H54 (cell line): Measurements from ENCODE around the gene MICU1.

Experiments
- DNase-seq: peaks from one replicate; pipeline ENCODE4 v3.0.0; 2011; ENCODE audit warnings: low spot score, mixed read lengths; ENCODE audit not compliant: insufficient read length
- FAIRE-seq: peaks from 3 replicates; lab custom pipeline; 2011; peaks lifted over from hg19 to GRCh38; lab: Jason Lieb, UNC
- POLR2A ChIP-seq: IDR thresholded peaks from 2 replicates; pipeline ENCODE4 v1.6.1; 2011; ENCODE audit warnings: low read depth, mild to moderate bottlenecking, low read length

The MICU1 gene

DNA sequence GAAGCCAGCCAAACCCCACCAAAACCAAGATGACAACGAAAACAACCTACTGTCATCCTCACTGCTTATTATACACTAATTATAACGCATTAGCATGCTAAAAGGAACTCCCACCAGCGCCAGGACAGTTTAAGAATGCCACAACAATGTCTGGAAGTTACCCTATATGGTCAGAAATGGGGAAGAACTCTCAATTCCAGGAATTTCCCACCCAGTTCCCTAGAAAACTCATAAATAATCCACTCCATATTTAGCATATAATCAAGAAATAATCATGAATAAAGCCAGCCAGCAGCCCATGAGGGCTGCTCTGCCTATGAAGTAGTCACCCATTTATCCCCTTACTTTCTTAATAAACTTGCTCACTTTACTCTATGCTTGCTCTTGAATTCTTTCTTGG is 20.8 kb downstream of the MICU1 start:
- FAIRE-seq, result no peak
- no peak for DNase-seq
- no peak for TF ChIP-seq POLR2A

DNA sequence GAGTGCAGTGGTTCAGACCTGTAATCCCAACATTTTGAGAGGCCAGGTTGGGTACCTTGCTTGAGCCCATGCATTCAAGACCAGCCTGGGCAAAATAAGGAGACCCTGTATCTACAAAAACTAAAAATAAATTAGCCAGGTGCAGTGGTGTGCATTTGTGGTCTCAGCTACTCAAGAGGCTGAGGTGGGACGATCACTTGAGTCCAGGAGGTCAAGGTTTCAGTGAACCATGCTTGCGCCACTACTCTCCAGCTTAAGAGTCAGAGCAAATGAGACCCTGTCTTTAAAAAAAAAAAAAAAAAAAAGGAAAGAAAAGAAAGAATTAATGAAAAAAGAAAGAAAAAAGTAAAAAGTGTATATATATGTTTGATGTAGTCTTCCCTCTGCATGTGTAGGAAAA is 24.7 kb downstream of the MICU1 start:
- no peak for FAIRE-seq
- TF ChIP-seq POLR2A, result no peak
- DNase-seq, result no peak

DNA sequence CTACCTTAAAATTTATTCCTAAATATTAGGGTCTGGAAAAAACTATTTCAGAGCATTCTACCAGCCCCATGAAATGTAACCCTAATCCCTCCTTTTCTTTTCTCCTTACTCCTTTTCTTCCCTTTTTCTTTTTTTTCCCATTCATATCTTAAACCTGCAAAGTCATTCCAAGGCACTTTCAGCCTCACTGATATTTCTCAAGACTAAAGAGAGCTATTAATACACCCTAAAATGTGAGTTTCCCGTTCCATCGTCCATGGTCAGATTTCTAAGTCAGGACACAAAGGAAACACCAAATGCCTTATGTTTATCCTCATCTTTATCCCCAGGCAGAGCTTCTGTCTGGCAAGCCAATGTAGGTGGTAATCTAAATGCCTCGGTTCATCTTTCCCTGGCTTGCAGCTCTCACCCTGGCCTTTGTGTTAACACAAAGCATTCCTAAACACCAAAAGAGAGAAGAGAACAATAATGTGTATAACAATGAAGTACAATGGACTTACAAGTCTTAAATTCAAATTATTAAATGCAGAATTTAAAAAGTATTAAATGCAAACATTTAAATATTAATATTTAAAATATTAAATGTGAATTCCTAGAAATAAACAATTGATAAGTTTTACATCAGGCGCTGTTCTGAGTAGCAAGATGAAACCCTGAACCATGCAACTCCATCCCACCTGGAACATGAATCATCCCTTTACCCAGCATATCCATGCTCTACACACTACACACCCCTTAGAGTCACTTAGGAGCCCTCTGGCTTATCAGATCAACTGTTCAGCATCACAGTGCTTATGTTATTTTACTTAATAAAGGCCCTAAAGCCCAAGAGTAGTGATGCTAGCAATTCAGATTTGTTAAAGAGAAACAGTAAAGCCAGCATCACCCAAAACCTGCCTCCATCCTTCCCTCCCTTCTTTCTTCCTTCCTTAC is 26.8 kb downstream of the MICU1 start:
- FAIRE-seq (no peak), DNase-seq (no peak)
- TF ChIP-seq POLR2A, result no peak

DNA sequence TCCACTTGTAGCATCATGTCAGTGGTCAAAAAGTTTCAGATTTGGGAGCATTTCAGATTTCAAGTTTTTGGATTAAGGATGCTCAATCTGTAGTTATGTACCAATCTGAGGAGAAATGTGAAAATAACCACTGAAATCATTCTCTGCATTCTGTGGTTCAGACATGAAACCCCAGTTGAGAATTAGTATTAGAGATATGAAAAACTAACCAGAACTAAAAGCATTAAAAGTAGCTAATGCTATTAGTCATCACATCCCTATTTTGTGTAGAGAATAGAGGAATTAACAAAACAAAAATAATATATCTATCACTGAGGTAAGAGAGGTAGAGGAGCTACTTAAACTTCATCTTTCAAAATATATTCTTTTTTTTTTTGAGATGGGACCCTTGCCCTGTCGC is 28.0 kb downstream of the MICU1 start:
- no peak for TF ChIP-seq POLR2A
- DNase-seq, result no peak
- peak; percentile 48 for FAIRE-seq

DNA sequence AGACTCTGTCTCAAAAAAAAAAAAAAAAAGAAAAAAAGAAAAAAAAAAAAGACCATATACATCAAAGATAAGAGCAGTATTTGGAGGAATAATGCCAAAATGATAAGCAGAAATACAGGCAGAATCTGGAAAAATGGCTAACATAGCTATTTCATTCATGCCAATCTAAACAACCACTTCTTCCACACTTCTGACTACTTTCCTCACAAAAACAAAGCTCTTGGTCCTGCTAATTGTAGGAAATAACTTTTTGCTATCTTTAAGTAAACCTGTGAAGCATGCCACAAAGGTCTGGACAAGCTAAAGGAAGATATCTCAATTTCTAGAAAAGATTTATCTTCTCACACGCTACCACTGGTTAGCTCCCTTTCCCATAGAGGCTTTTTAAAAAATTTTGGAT is 30.4 kb downstream of the MICU1 start:
- no peak for TF ChIP-seq POLR2A
- DNase-seq (no peak), FAIRE-seq (peak; percentile 36)

DNA sequence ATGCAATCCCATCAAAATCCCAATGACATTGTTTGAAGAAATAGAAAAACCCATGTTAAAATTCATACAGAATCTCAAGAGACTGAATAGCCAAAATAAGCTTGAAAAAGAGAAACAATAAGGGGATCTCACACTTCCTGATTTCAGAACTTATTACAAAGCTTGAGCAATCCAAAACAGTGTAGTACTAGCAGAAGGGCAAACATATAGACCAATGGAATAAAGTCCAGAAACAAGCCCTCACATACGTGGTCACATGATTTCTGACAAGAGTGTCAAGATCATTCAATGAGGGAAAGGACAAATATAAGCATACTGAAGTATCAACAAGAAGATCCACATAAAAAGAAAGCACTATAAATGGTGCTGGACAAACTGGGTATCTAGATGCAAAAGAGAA is 31.9 kb downstream of the MICU1 start:
- peak; percentile 38 for FAIRE-seq
- TF ChIP-seq POLR2A, result no peak
- DNase-seq, result no peak

DNA sequence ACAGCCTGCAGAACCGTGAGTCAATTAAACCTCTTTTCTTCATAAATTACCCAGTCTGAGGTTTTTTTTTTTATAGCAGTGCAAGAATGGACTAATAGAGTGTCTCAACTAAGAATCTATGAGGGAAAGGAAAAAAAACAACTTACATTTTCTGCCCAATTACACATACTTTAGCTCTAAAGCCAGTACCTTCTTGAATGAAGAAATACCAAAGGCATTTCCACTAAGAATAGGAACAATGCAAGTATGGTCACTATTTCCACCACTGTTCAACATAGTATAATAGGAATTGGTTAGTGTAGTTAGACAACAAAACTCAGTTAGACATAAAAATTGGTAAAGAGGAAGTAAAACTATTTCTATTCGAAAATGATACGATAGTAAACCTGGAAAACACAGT is 37.6 kb downstream of the MICU1 start:
- DNase-seq (no peak), FAIRE-seq (no peak)
- TF ChIP-seq POLR2A, result no peak

DNA sequence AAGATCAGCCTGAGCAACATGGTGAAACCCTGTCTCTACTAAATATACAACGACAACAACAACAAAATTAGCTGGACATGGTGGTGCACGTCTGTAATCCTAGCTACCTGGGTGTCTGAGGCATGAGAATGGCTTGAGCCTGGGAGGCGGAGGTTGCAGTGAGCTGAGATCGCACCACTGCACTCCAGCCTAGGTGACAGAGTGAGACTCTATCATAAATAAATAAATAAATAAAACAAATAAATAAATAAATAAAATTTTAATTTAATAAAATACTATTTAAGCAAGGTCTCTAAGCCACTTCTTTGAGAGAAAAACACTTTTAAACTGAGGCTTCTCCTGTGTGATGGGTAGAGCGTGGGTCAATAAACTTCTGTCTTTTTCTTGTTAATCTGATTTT is 38.3 kb downstream of the MICU1 start:
- no peak for TF ChIP-seq POLR2A
- DNase-seq (no peak), FAIRE-seq (no peak)

DNA sequence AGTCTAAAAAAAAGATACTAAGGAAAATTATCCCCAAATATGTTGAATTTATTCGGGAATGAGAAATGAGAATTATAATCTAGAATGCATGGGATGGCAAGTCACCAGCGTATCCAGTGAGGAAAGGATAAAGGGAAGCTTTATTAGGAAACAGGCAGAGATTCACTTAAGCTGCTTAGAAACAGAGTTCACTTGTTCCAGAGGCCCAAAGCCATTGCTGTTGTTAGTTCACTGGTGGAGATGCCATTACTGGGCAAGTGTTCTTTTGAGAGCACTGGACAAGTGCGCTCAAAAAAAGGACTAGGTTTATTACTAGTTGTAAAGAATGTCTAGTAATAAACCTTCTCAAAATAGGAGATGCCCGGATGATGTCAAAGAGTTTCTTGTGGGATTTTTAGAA is 51.2 kb downstream of the MICU1 start:
- TF ChIP-seq POLR2A, result no peak
- no peak for FAIRE-seq

DNA sequence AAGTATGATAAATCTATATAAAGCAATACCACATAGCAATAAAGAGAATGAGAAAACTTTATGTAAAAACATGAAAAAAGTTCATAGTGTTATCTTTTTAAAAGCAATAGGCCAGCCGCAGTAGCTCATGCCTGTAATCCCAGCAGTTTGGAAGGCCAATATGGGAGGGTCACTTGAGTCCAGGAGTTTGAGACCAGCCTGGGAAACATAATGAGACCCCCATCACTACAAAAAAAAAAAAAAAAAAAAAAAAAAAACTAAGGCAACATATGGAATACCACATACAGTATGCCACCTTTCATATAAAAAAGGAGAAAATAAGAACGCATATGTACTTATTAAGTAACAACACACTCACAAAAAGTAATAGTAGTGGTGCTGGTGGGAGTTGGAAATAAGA is 52.8 kb downstream of the MICU1 start:
- TF ChIP-seq POLR2A, result no peak
- DNase-seq, result no peak
- no peak for FAIRE-seq

More for the DNA sequence above, 51.2 kb downstream of the MICU1 start:
- DNase-seq, result no peak

DNA sequence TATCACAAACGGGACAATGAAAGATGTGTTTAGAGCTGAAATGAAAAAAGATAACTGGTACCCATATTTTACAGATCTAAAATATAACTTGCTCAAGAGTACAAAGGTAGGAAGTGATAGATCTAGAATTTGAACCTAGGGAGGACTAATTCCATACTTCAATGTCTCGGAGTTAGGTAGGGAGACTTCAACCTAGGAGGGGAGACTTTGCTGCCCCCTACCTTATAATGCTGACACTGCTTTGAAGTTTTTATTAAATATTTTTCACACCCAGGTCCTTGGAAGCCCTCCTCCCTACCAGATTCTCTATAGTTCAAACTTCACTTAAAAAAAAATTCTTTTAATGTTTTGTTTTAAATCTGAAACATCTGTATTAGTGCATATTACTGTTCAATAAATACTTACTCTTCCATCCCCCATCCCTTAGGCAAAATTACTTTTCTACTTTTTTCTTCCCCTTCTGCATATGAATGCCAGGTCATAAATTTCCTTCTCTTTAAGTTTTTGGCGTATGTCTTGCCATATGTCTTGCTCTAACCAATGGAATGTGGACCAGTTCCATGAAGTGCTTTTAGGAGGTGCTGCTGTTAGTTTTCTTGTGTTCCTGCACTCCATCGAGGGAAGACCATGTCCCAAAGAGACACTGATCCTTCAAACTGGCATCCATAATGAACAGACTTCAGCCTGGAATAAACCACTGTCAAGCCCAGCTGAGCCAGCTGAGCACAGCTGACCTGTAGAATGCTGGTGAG is 57.8 kb downstream of the MICU1 start:
- TF ChIP-seq POLR2A, result no peak
- peak; percentile 93 for FAIRE-seq
- peak; percentile 45 for DNase-seq

DNA sequence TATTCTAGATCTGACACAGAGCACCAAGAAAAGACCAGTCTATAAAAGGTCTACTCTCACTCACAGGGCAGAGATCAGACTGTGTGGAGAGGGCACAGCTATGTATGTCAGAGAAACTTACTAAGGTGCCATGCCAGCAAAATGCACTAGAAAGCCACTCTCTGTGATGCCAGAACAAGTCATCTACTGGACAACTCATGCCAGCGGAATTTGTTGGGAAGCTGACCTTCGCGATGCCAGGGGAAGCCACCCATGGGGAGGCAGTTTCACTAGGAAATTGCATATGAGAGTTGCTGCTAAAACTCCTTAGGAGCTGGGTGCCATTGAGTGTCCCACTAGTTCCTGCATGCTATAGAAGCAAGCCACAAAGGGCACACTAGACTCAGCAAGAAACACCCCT is 58.5 kb downstream of the MICU1 start:
- FAIRE-seq, result peak; percentile 100
- DNase-seq, result peak; percentile 81

DNA sequence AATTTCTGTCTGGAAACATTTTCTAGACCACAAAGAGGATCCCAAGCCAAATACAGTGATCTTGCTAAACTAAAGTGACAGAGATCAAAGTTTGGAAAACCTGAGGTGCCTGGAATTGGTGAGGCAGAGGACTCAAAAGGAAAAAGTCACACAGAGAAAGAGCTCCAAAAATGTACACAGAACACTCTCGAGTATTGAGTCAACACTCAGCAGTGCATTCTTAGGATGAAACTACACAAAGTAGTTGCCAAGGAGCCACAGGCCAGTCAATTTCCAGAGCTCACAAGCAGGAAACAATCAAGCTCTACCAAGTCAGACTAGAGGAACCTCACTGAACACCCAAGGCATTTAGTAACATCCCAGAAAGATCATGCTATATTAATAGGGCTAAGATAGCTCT is 61.3 kb downstream of the MICU1 start:
- DNase-seq (no peak), FAIRE-seq (no peak)
- no peak for TF ChIP-seq POLR2A

More for the DNA sequence above, 58.5 kb downstream of the MICU1 start:
- TF ChIP-seq POLR2A, result no peak

DNA sequence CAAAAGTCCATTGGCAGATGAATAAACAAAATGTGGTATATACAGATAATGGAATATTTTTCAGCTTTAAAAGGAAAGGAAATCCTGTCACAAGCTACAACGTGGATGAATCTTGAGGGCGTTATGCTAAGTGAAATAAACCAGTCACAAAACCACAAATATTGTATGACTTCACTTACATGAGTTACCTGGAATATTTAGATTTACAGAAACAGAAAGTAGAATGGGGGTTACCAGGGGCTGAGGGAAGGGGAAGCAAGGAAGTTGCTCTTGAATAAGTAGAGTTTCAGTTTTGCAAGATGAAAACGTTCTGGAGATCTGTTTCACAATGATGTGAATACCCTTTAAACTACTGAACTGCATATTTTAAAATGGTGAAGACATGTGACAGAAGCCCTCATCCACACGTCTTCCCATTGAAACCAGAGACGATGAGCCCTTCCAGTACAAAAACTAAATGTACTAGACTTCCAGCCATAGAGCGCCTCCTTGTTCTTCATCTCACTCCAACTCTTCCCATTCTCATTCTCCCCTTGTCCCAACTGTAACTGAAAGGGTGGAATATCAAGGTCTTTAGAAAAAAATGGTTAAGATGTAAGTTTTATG is 62.4 kb downstream of the MICU1 start:
- DNase-seq, result no peak
- no peak for TF ChIP-seq POLR2A
- FAIRE-seq, result peak; percentile 20
